HEK293 (cell line): Measurements from ENCODE around the gene ANKRD39.

Source experiments
- CTCF ChIP-seq: fragments of 450-650 bp; formaldehyde crosslinking; IDR thresholded peaks from 2 replicates; pipeline ENCODE4 v1.5.1; 2016; ENCODE audit warnings: missing biosample characterization, missing genetic modification characterization
- GLIS1 ChIP-seq: fragments of 450-650 bp; formaldehyde crosslinking; IDR thresholded peaks from 2 replicates; pipeline ENCODE4 v1.5.1; 2016; ENCODE audit warnings: missing biosample characterization, missing genetic modification characterization
- GLIS2 ChIP-seq: fragments of 450-650 bp; formaldehyde crosslinking; IDR thresholded peaks from 2 replicates; pipeline ENCODE4 v1.5.1; 2016; ENCODE audit warnings: missing biosample characterization, missing genetic modification characterization
- OVOL3 ChIP-seq: fragments of 450-650 bp; formaldehyde crosslinking; IDR thresholded peaks from 2 replicates; pipeline ENCODE4 v1.5.1; 2016; ENCODE audit warnings: missing biosample characterization, missing genetic modification characterization
- PRDM10 ChIP-seq: fragments of 450-650 bp; formaldehyde crosslinking; IDR thresholded peaks from 2 replicates; pipeline ENCODE4 v1.5.1; 2016; ENCODE audit warnings: missing biosample characterization, missing genetic modification characterization
- REST ChIP-seq: fragments of 450-650 bp; formaldehyde crosslinking; IDR thresholded peaks from 2 replicates; pipeline ENCODE4 v1.5.1; 2016; ENCODE audit warnings: missing biosample characterization, missing genetic modification characterization
- SALL2 ChIP-seq: fragments of 450-650 bp; formaldehyde crosslinking; IDR thresholded peaks from 2 replicates; pipeline ENCODE4 v1.5.0; 2017; ENCODE audit warnings: missing biosample characterization, mild to moderate bottlenecking, missing genetic modification characterization, borderline replicate concordance
- SETDB1 ChIP-seq: IDR thresholded peaks from one replicate; pipeline ENCODE4 v1.6.1; 2017; ENCODE audit warnings: mild to moderate bottlenecking, low read length, moderate library complexity, mixed read lengths; ENCODE audit not compliant: insufficient read length
- ZBTB20 ChIP-seq: fragments of 450-650 bp; formaldehyde crosslinking; IDR thresholded peaks from 2 replicates; pipeline ENCODE4 v1.5.1; 2016; ENCODE audit warnings: missing biosample characterization, missing genetic modification characterization
- ZIC2 ChIP-seq: fragments of 450-650 bp; formaldehyde crosslinking; IDR thresholded peaks from 2 replicates; pipeline ENCODE4 v1.5.1; 2016; ENCODE audit warnings: missing biosample characterization, missing genetic modification characterization
- ZNF169 ChIP-seq: fragments of 450-650 bp; formaldehyde crosslinking; IDR thresholded peaks from 2 replicates; pipeline ENCODE4 v1.5.1; 2016; ENCODE audit warnings: missing biosample characterization, missing genetic modification characterization
- ZNF280C ChIP-seq: fragments of 450-650 bp; formaldehyde crosslinking; IDR thresholded peaks from 2 replicates; pipeline ENCODE4 v1.5.1; 2016; ENCODE audit warnings: missing biosample characterization, missing genetic modification characterization
- ZNF341 ChIP-seq: fragments of 450-650 bp; formaldehyde crosslinking; IDR thresholded peaks from 2 replicates; pipeline ENCODE4; 2016; ENCODE audit warnings: low read depth, missing biosample characterization, missing genetic modification characterization
- ZNF398 ChIP-seq: fragments of 450-650 bp; formaldehyde crosslinking; IDR thresholded peaks from 2 replicates; pipeline ENCODE4 v1.5.1; 2017; ENCODE audit warnings: missing biosample characterization, missing genetic modification characterization
- ZNF416 ChIP-seq: fragments of 450-650 bp; formaldehyde crosslinking; IDR thresholded peaks from 2 replicates; pipeline ENCODE4 v1.5.1; 2016; ENCODE audit warnings: missing biosample characterization, missing genetic modification characterization
- ZNF473 ChIP-seq: fragments of 450-650 bp; formaldehyde crosslinking; IDR thresholded peaks from 2 replicates; pipeline ENCODE4 v1.5.1; 2017; ENCODE audit warnings: missing biosample characterization, missing genetic modification characterization
- ZNF501 ChIP-seq: fragments of 450-650 bp; formaldehyde crosslinking; IDR thresholded peaks from 2 replicates; pipeline ENCODE4 v1.5.1; 2016; ENCODE audit warnings: missing biosample characterization, missing genetic modification characterization
- ZNF513 ChIP-seq: fragments of 450-650 bp; IDR thresholded peaks from 2 replicates; pipeline ENCODE4 v1.5.1; 2018; ENCODE audit warnings: missing biosample characterization, missing genetic modification characterization
- ZNF521 ChIP-seq: fragments of 450-650 bp; formaldehyde crosslinking; IDR thresholded peaks from 2 replicates; pipeline ENCODE4 v1.5.1; 2017; ENCODE audit warnings: missing biosample characterization, mild to moderate bottlenecking, missing genetic modification characterization
- ZNF530 ChIP-seq: fragments of 450-650 bp; formaldehyde crosslinking; IDR thresholded peaks from 2 replicates; pipeline ENCODE4 v1.5.1; 2016; ENCODE audit warnings: low read depth, missing biosample characterization, missing genetic modification characterization
- ZNF639 ChIP-seq: fragments of 450-650 bp; formaldehyde crosslinking; IDR thresholded peaks from 2 replicates; pipeline ENCODE4 v1.5.1; 2016; ENCODE audit warnings: missing biosample characterization, missing genetic modification characterization
- ZNF701 ChIP-seq: fragments of 450-650 bp; formaldehyde crosslinking; IDR thresholded peaks from 2 replicates; pipeline ENCODE4 v1.5.1; 2016; ENCODE audit warnings: missing biosample characterization, missing genetic modification characterization
- ZSCAN16 ChIP-seq: fragments of 450-650 bp; formaldehyde crosslinking; IDR thresholded peaks from 2 replicates; pipeline ENCODE4 v1.5.1; 2016; ENCODE audit warnings: missing biosample characterization, missing genetic modification characterization

ANKRD39 gene

GRCh38 chr2:96801005-96801785, 56.6 kb downstream of the ANKRD39 start (continued):
- 0 out of 2 replicates have a peak, but pooled peaks have one; percentile 15 for TF ChIP-seq PRDM10 (tag by site-specific recombination)
- no peak for TF ChIP-seq SETDB1
- TF ChIP-seq ZNF521 = no peak
- peak; percentile 68 for TF ChIP-seq GLIS2
- TF ChIP-seq ZSCAN16 = no peak
- TF ChIP-seq ZNF473 (tag by site-specific recombination) = no peak
- TF ChIP-seq ZNF280C = no peak
- TF ChIP-seq ZNF701 (tag by site-specific recombination) = no peak
- TF ChIP-seq OVOL3 (tag by site-specific recombination) = no peak
- no peak for TF ChIP-seq ZBTB20 (tag by site-specific recombination)
- no peak for TF ChIP-seq SALL2 (tag by site-specific recombination)
- TF ChIP-seq REST (tag by site-specific recombination) = no peak
- no peak for TF ChIP-seq ZNF398 (tag by site-specific recombination)
- no peak for TF ChIP-seq ZNF501 (tag by site-specific recombination)
- TF ChIP-seq ZNF513 (tag by site-specific recombination) = no peak
- no peak for TF ChIP-seq ZNF530 (tag by site-specific recombination)
- TF ChIP-seq ZNF416 = no peak
- TF ChIP-seq ZIC2 (tag by site-specific recombination) = peak; percentile 94
- no peak for TF ChIP-seq ZNF639 (tag by site-specific recombination)
- TF ChIP-seq GLIS1 (tag by site-specific recombination) = peak; percentile 100
- peak; percentile 87 for TF ChIP-seq CTCF (tag by site-specific recombination)
- TF ChIP-seq ZNF341 = no peak
- TF ChIP-seq ZNF169 (tag by site-specific recombination) = no peak
